PC-9 (cell line): Measurements from ENCODE around the gene CEBPZ. TPM values are rescaled to one million over a fixed set of nuclear protein-coding genes. Genes with fewer than 3 reads are reported as not detected.
"Not testable (repeated sequence)": the region's sequence is repeated elsewhere in the genome, so short reads cannot be mapped to it uniquely, and the experiment has no call there.

Experiments used
- BruUV-seq: library from RNA; stranded (reverse); fragments of 400-500 nt; replicated peaks from 2 replicates; lab custom pipeline; 2021; lab: Mats Ljungman, UMichigan
- CTCF ChIA-PET: fragments of 300-600 bp; sonication (Branson Sonifier 250); formaldehyde crosslinking; loops from one replicate; lab custom pipeline; 2022; ENCODE audit warnings: antibody characterized with exemption; lab: Charles Lee
- POLR2A ChIA-PET: fragments of 300-600 bp; sonication (Branson Sonifier 250); formaldehyde crosslinking; loops from one replicate; lab custom pipeline; 2022; ENCODE audit warnings: antibody characterized with exemption; ENCODE audit not compliant: unreplicated experiment; lab: Charles Lee
- DNase-seq, 2 experiments: peaks; one replicate each; pipeline versions ENCODE4 v3.0.0 to v3.0.0-alpha.2; 2015 to 2022; ENCODE audit warnings: mixed read lengths in 1 of 2
- H2AFZ ChIP-seq: fragments of 200-600 bp; sonication (generic); 2 replicates; pipeline ENCODE4 v1.8.1; 2017; ENCODE audit warnings: antibody characterized with exemption
- H3F3A ChIP-seq: fragments of 200-600 bp; sonication (generic); 2 replicates; pipeline ENCODE4 v1.8.1; 2017; ENCODE audit warnings: antibody characterized with exemption, mild to moderate bottlenecking, low read depth; ENCODE audit not compliant: insufficient read depth
- H3K27ac ChIP-seq: fragments of 200-600 bp; sonication (generic); 2 replicates; pipeline ENCODE4 v1.6.1; 2016; ENCODE audit warnings: mixed run types
- H3K27me3 ChIP-seq: fragments of 200-600 bp; sonication (generic); 2 replicates; pipeline ENCODE4 v1.6.1; 2016; ENCODE audit warnings: low read depth, mixed run types; ENCODE audit not compliant: insufficient read depth
- H3K36me3 ChIP-seq: fragments of 200-600 bp; sonication (generic); 2 replicates; pipeline ENCODE4 v1.6.1; 2016; ENCODE audit warnings: low read depth, mixed run types
- H3K4me1 ChIP-seq: fragments of 200-600 bp; sonication (generic); replicated peaks from 2 replicates; pipeline ENCODE4 v1.6.1; 2016; ENCODE audit warnings: mixed run types; ENCODE audit not compliant: insufficient read depth
- H3K4me2 ChIP-seq: fragments of 200-600 bp; sonication (generic); 2 replicates; pipeline ENCODE4 v1.6.1; 2017; ENCODE audit warnings: mixed run types
- H3K4me3 ChIP-seq: fragments of 200-600 bp; sonication (generic); 2 replicates; pipeline ENCODE4 v1.6.1; 2016; ENCODE audit warnings: mixed run types
- H3K79me2 ChIP-seq: fragments of 200-600 bp; sonication (generic); 2 replicates; pipeline ENCODE4 v1.6.1; 2017; ENCODE audit warnings: low read depth, mixed run types
- H3K9me2 ChIP-seq: fragments of 200-600 bp; sonication (generic); 2 replicates; pipeline ENCODE4 v1.8.1; 2017; ENCODE audit warnings: mild to moderate bottlenecking; ENCODE audit not compliant: insufficient read depth
- H3K9me3 ChIP-seq: fragments of 200-600 bp; sonication (generic); 2 replicates; pipeline ENCODE4 v1.8.1; 2016; ENCODE audit warnings: low read depth; ENCODE audit not compliant: insufficient read depth
- H4K20me1 ChIP-seq: fragments of 200-600 bp; sonication (generic); 2 replicates; pipeline ENCODE4 v1.8.1; 2017; ENCODE audit not compliant: insufficient read depth
- CTCF ChIP-seq: fragments of 200-600 bp; sonication (generic); conservative IDR thresholded peaks from 2 replicates; pipeline ENCODE4 v1.6.1; 2017; ENCODE audit warnings: mixed run types, antibody characterized with exemption, mild to moderate bottlenecking, moderate library complexity
- EZH2 ChIP-seq: fragments of 200-600 bp; sonication (generic); IDR thresholded peaks from 2 replicates; pipeline ENCODE4 v1.8.0; 2017; ENCODE audit warnings: antibody characterized with exemption, low read depth
- intact Hi-C: fragments of 100-400 bp; cut with micrococcal nuclease; formaldehyde crosslinking; loops from one replicate; pipeline ENCODE4 v1.10.0; 2022; ENCODE audit not compliant: unreplicated experiment
- total RNA-seq: library from RNA; stranded (reverse); gene quantifications from 2 replicates; pipeline ENCODE4 v1.2.3, GENCODE V29; 2021

CEBPZ gene
- total RNA-seq, 1 experiment from 2014 or later, result 35.7 TPM

DNA sequence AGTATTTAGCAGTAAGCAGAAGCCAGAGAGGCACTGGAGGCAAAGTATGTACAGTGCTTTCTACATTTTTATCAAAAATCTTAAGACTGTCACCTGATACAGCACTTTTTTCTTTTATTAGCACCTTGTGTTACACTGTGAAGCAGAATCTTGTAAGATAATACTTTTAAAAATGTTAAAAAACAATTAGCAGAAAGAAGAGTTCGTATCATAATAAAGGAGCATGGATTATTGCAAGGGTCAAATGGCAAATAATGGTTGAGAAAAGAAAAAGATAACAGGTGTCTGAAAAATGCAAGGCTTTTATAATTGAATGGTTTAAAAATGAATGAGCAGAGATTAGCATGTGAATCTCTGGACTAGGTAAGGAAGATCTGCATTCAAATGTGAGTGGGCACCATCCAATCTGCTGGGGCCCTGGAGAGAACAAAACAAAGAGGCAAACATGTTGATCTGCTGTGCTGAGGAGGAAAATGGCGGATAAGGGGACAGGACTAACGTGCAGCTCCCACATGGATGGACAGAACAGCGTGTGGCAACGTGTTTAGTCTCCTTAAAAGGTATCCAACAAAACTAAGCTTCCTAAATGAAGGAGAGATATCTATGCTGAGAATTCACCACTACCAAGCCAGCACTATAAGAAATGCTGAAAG lies 25.6 kb downstream of the CEBPZ start:
- H3K9me3 ChIP-seq, result peaks cover 54% of the 10 kb centered on the region
- no peak overlapping the region for H3K4me2 ChIP-seq
- H3K4me1 ChIP-seq, result no peaks in the 10 kb centered on the region
- ChIA-PET CTCF (no interaction called here), POLR2A (no interaction called here)
- H3K79me2 ChIP-seq, result peaks cover 37% of the 10 kb centered on the region
- DNase-seq, result no peak
- intact Hi-C loops, result no loop called here
- H3K36me3 ChIP-seq, result peaks cover 90% of the 10 kb centered on the region
- peaks cover 24% of the 10 kb centered on the region; the same call in 1 of the 2 replicates for H3F3A ChIP-seq
- 0 out of 2 replicates have a peak, but pooled peaks cover 4% of the 10 kb centered on the region for H4K20me1 ChIP-seq
- H2AFZ ChIP-seq, result no peak overlapping the region
- no peak overlapping the region for H3K27ac ChIP-seq
- no peak overlapping the region for H3K4me3 ChIP-seq
- H3K9me2 ChIP-seq, result no peaks in the 10 kb centered on the region
- TF ChIP-seq CTCF (no peak), EZH2 (no peak)
- H3K27me3 ChIP-seq, result no peaks in the 10 kb centered on the region
- BruUV-seq, result no TSS peak

DNA sequence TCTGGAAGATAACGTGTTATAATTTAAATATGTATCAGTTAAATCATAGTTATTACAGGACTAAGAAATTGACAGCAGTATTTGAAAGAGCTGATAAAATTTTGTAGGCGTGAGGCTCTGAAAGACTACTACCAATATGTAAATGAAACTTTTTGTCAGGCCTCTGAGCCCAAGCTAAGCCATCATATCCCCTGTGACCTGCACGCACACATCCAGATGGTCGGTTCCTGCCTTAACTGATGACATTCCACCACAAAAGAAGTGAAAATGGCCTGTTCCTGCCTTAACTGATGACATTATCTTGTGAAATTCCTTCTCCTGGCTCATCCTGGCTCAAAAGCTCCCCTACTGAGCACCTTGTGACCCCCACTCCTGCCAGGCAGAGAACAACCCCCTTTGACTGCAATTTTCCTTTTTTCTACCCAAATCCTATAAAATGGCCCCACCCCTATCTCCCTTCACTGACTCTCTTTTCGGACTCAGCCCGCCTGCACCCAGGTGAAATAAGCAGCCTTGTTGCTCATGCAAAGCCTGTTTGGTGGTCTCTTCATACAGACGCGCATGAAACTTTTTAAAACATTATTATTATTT lies 26.2 kb downstream of the CEBPZ start:
- CTCF ChIA-PET, DNase-seq, H3K9me2 ChIP-seq, H2AFZ ChIP-seq, H4K20me1 ChIP-seq, H3K4me1 ChIP-seq, intact Hi-C loops, POLR2A ChIA-PET, H3K27ac ChIP-seq, H3K4me2 ChIP-seq, H3K27me3 ChIP-seq, BruUV-seq, H3K4me3 ChIP-seq: not testable (repeated sequence)
- H3K9me3 ChIP-seq, result peaks cover 52% of the 10 kb centered on the region
- peaks cover 37% of the 10 kb centered on the region for H3K79me2 ChIP-seq
- peaks cover 28% of the 10 kb centered on the region; the same call in 1 of the 2 replicates for H3F3A ChIP-seq
- H3K36me3 ChIP-seq, result peaks cover 89% of the 10 kb centered on the region

DNA sequence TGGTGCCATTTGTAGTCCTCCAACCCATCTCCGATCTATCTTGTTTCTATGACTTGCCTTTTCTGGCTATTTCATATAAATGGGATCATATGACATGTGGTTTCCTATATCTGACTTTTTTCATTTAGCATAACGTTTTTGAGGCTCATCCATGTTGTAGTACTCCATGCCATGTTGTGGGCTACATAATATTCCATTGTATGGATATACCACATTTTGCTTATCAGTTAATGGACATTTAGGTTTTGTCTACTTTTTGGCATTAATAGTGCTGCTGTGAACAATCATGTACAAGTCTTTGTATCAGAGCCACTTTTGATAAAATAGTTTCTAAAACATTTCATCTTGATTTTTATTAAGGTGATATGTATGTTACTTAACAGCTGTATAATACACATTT lies 27.7 kb downstream of the CEBPZ start:
- POLR2A ChIA-PET, result no interaction called here
- Histone ChIP-seq H3F3A (peaks cover 33% of the 10 kb centered on the region; the same call in 1 of the 2 replicates), H3K27me3 (no peaks in the 10 kb centered on the region), H3K36me3 (peaks cover 75% of the 10 kb centered on the region), H2AFZ (no peak overlapping the region), H3K27ac (no peak overlapping the region), H3K4me1 (no peaks in the 10 kb centered on the region), H3K9me3 (peaks cover 39% of the 10 kb centered on the region), H3K9me2 (no peaks in the 10 kb centered on the region), H3K79me2 (peaks cover 38% of the 10 kb centered on the region), H3K4me2 (no peak overlapping the region), H3K4me3 (no peak overlapping the region), H4K20me1 (0 out of 2 replicates have a peak, but pooled peaks cover 4% of the 10 kb centered on the region)
- CTCF ChIA-PET, result no interaction called here
- no peak for DNase-seq
- BruUV-seq, result no TSS peak
- intact Hi-C loops, result no loop called here
- TF ChIP-seq EZH2 (no peak), CTCF (no peak)
